Body of pancreas (tissue), 4 donors: ENCODE data around the gene TMEM178B.

Source experiments
- POLR2A ChIP-seq, 3 donors: fragments of 450-650 bp; IDR thresholded peaks; one replicate each; pipeline ENCODE4 v1.6.1; 2016; ENCODE audit warnings: antibody characterized with exemption in 3 of 3, mild to moderate bottlenecking in 2 of 3
- TF ChIP-seq, protein P1 (sequence below), 7 experiments: fragments of 450-650 bp in 4 of 7; fragments of 200-600 bp in 3 of 7; sonication (generic) in 3 of 7; IDR thresholded peaks; one replicate each; pipeline ENCODE4 v1.5.1; 2016 to 2019; ENCODE audit warnings: antibody characterized with exemption in 7 of 7

DNA sequence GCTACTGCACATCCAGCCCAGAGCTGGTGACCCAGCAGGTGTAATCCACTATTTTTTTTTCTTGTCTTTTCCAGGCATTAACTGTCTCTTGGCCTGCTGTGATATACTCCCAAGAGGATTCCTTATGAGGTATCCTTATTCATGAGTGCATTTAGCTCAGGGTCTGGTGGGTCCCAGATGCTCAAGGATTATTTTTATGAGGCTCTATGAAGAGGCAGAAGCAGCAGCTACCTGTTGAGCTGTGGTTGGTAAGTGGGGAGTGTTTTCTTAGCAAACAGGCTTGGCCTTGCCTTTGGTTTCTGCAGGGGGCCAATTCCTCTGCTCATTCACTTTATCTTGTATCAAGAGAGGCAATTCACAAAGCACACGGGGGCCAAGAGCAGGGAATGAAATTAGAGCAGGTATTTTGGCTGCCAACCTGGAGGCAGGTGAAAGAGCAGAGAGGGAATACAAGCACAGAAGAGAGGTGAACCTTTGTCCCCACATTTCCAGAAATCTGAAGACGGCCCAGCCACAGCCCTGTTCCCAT, 221.6 kb downstream of the TMEM178B start:
- TF ChIP-seq, protein P1, sequence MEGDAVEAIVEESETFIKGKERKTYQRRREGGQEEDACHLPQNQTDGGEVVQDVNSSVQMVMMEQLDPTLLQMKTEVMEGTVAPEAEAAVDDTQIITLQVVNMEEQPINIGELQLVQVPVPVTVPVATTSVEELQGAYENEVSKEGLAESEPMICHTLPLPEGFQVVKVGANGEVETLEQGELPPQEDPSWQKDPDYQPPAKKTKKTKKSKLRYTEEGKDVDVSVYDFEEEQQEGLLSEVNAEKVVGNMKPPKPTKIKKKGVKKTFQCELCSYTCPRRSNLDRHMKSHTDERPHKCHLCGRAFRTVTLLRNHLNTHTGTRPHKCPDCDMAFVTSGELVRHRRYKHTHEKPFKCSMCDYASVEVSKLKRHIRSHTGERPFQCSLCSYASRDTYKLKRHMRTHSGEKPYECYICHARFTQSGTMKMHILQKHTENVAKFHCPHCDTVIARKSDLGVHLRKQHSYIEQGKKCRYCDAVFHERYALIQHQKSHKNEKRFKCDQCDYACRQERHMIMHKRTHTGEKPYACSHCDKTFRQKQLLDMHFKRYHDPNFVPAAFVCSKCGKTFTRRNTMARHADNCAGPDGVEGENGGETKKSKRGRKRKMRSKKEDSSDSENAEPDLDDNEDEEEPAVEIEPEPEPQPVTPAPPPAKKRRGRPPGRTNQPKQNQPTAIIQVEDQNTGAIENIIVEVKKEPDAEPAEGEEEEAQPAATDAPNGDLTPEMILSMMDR (IDR thresholded peaks at IDR 0.05): no peak
- no peak for TF ChIP-seq POLR2A (IDR thresholded peaks at IDR 0.05)
